ENCODE results near the gene ZNF800.

GRCh38 chr7:127383123-127383835 is 9.2 kb downstream of the ZNF800 start:
- TF ChIP-seq, protein P1, sequence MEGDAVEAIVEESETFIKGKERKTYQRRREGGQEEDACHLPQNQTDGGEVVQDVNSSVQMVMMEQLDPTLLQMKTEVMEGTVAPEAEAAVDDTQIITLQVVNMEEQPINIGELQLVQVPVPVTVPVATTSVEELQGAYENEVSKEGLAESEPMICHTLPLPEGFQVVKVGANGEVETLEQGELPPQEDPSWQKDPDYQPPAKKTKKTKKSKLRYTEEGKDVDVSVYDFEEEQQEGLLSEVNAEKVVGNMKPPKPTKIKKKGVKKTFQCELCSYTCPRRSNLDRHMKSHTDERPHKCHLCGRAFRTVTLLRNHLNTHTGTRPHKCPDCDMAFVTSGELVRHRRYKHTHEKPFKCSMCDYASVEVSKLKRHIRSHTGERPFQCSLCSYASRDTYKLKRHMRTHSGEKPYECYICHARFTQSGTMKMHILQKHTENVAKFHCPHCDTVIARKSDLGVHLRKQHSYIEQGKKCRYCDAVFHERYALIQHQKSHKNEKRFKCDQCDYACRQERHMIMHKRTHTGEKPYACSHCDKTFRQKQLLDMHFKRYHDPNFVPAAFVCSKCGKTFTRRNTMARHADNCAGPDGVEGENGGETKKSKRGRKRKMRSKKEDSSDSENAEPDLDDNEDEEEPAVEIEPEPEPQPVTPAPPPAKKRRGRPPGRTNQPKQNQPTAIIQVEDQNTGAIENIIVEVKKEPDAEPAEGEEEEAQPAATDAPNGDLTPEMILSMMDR (conservative IDR thresholded peaks at IDR 0.05), result no peak
- no peak for TF ChIP-seq ZFX (IDR thresholded peaks at IDR 0.05)

Data from C4-2B (cell line).